Nasal cavity respiratory epithelium epithelial cell of viscerocranial mucosa (primary cell): ENCODE measurements around the gene ZNF184. TPM values are rescaled to one million over a fixed set of nuclear protein-coding genes. Genes with fewer than 3 reads are reported as not detected.

Source experiments
- total RNA-seq: library from RNA; depleted of rRNA; stranded (reverse); fragments of >200 nt; gene quantifications from 2 replicates; pipeline ENCODE4 v1.2.3, GENCODE V29; 2014

The ZNF184 gene
- 7.9 and 8.0 TPM in 2 replicates for total RNA-seq

DNA sequence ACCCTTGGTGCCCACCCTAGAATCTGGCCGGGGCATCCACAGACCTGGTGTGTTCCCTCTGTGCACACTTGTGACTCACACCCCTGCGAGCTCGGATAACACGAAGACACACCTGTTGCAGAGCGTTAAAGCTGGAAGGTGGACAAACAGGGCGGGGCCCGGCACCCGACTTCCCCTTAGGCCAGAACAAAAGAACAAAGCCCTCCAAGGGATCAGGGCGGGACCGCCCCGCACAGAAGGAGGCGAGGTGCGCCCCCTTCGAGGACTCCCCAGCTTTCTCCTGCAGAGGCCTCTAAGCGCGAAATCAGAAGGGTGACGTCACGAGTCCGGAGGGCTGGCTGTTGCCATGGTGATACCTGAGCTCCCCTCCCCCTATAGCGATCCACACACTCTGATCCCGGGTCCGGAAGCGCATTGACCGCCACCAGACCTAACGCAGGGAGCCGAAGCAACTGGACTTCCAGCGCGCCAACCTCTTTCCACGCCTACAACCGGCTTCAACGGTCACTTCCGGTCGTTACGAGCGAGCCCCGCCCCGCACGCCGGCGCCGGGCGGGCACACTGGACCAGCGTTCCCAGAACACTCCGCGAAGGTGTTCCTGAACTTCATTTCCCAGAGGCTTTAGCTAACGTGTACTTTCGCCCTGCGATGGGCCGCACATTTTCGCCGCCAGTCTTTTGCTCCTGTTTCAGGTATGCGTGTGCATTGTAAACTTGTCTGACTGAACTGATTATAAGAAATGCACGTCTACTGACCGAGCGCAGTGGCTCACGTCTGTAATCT lies at the start of gene ZNF184:
ZNF184 (minus strand) TSS at position 489 of the 784 bp plus-strand sequence. CDS start 811 bp downstream, outside the sequence.

Other genes with a start within 250 kb of the ZNF184 start
- 11.2 and 12.6 TPM in 2 replicates for gene PRSS16, start 225.4 kb downstream of the ZNF184 start, total RNA-seq
- under 0.01 TPM in 1 of 2 replicates, not detected in the other for gene POM121L2, start 160.8 kb downstream of the ZNF184 start, total RNA-seq
- 1.0 and 6.5 TPM in 2 replicates for gene ZNF391, start 84.3 kb downstream of the ZNF184 start, total RNA-seq